ENCODE data around the gene LYPLAL1. TPM values are rescaled to one million over a fixed set of nuclear protein-coding genes. Genes with fewer than 3 reads are reported as not detected.
A peak's percentile ranks its signal among the peaks of the same experiment; 100 is the strongest.

LYPLAL1 gene
- total RNA-seq, 4 donors from 2014 or later: 25.6 to 64.9 (median 49.9) TPM

- intact Hi-C loops (cut with DNase I; ENCODE audit: low total_unique reads): no loop called here
- TF ChIP-seq CTCF (IDR thresholded peaks at IDR 0.05) (no peak), POLR2A (IDR thresholded peaks at IDR 0.05) (no peak)
- Histone ChIP-seq H3K4me3 (no peak overlapping the region), H3K36me3 (no peaks in the 10 kb centered on the region), H3K27me3 (no peaks in the 10 kb centered on the region), H3K4me1 (no peaks in the 10 kb centered on the region), H3K27ac (peak overlapping the region; percentile 7 to 97), H3K9me3 (no peaks in the 10 kb centered on the region)
- DNase-seq: no peak
These were observed 4.3 kb downstream of the LYPLAL1 start for GRCh38 chr1:219177940-219178339.

GRCh38 chr1:219179293-219179692 is 5.6 kb downstream of the LYPLAL1 start:
- H3K36me3 ChIP-seq: no peaks in the 10 kb centered on the region
- peak overlapping the region in 1 of 2 donors; percentile 97 for H3K27ac ChIP-seq
- no peak for DNase-seq
- no peaks in the 10 kb centered on the region for H3K27me3 ChIP-seq
- no peak overlapping the region for H3K4me3 ChIP-seq
- no peaks in the 10 kb centered on the region for H3K9me3 ChIP-seq
- intact Hi-C loops (cut with DNase I; ENCODE audit: low total_unique reads): no loop called here
- TF ChIP-seq POLR2A (IDR thresholded peaks at IDR 0.05) (no peak), CTCF (IDR thresholded peaks at IDR 0.05) (no peak)
- H3K4me1 ChIP-seq: no peaks in the 10 kb centered on the region

GRCh38 chr1:219184337-219184736 is 10.7 kb downstream of the LYPLAL1 start:
- Histone ChIP-seq H3K27ac (no peak overlapping the region), H3K27me3 (no peaks in the 10 kb centered on the region), H3K9me3 (no peaks in the 10 kb centered on the region), H3K4me3 (no peak overlapping the region), H3K36me3 (no peaks in the 10 kb centered on the region), H3K4me1 (peaks cover 1 to 8% of the 10 kb centered on the region in 2 donors)
- TF ChIP-seq POLR2A (IDR thresholded peaks at IDR 0.05) (no peak), CTCF (IDR thresholded peaks at IDR 0.05) (no peak)
- no peak for DNase-seq
- intact Hi-C loops (cut with DNase I; ENCODE audit: low total_unique reads): no loop called here

- no peak for DNase-seq
- Histone ChIP-seq H3K27me3 (no peaks in the 10 kb centered on the region), H3K36me3 (no peaks in the 10 kb centered on the region), H3K4me1 (peaks cover 4 to 8% of the 10 kb centered on the region in 2 donors), H3K4me3 (no peak overlapping the region), H3K9me3 (no peaks in the 10 kb centered on the region), H3K27ac (no peak overlapping the region)
- intact Hi-C loops (cut with DNase I; ENCODE audit: low total_unique reads): no loop called here
- TF ChIP-seq POLR2A (IDR thresholded peaks at IDR 0.05) (no peak), CTCF (IDR thresholded peaks at IDR 0.05) (no peak)
These were observed 11.9 kb downstream of the LYPLAL1 start for GRCh38 chr1:219185486-219186117.

GRCh38 chr1:219188331-219188803 is 14.7 kb downstream of the LYPLAL1 start:
- H3K4me3 ChIP-seq: no peak overlapping the region
- H3K36me3 ChIP-seq: no peaks in the 10 kb centered on the region
- no peaks in the 10 kb centered on the region for H3K9me3 ChIP-seq
- TF ChIP-seq POLR2A (IDR thresholded peaks at IDR 0.05) (no peak), CTCF (IDR thresholded peaks at IDR 0.05) (no peak)
- intact Hi-C loops (cut with DNase I; ENCODE audit: low total_unique reads): no loop called here
- H3K27ac ChIP-seq: peak overlapping the region; percentile 73 to 85
- no peaks in the 10 kb centered on the region for H3K27me3 ChIP-seq
- no peak for DNase-seq
- H3K4me1 ChIP-seq: peaks cover 4 to 8% of the 10 kb centered on the region in 2 donors
